ENCODE results near the gene TDRD12.

Gene TDRD12

DNA sequence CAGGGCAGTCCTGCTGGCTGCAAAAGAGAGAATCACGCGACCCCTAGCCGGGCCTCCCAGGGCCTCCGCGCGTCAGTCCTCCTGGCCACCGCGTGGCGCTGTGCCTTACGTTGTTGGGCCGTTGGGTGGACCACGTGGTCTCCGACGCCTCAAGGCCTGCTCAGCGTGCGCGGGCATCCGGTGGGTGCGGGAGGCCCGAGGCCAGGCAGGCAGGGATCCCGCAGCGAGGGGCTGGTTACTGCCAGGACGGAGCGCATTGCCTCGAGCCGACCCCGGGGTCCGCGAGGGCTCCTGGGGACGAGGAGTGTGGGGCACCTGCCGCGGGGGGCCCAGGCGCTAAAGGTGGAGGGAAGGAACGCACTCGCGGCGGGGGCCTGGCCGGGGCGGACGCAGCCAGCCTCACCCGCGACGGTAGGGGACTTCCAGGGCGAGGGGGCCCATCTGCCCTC is at the start of gene TDRD12:
Gene TDRD12 (plus strand): TSS at position 157 of the 449 bp plus-strand sequence. CDS start 306 bp downstream, outside the sequence.
- DNase-seq (ENCODE audit: low read depth): no peak

DNA sequence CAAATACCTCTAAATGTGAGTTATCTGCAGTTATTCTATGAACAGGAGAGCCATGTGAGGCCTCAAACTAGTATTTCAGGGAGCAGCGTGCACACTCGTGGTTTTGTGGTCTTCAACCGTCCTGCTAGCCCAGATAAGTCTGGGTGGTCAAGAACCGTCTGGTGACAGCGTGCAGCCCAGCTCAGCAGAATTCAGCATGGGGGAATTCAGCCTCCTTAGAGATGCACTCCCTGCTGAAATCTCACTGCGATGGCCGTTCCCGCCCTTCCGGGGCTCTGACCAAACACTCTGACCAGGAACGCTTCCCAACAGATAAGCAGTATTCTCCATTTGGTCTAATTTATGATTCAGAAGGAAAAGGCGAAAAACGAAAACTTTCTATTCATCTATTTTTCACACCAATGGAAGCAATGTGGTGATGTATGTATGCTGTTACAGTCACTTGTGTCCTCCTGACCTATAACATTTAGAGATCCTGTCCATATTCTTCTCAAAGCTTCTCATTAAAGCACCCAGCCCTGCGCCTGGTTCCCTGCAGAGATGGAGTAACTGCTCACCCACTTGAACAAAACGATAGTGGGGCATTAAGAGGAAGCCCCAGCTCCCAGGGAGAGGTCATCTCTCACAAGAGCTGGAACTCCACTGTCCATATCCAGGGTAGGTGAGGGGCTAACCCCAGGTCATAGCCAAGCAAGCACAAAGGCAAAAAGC is 47.5 kb upstream of the TDRD12 start:
- DNase-seq (ENCODE audit: low read depth): no peak

DNA sequence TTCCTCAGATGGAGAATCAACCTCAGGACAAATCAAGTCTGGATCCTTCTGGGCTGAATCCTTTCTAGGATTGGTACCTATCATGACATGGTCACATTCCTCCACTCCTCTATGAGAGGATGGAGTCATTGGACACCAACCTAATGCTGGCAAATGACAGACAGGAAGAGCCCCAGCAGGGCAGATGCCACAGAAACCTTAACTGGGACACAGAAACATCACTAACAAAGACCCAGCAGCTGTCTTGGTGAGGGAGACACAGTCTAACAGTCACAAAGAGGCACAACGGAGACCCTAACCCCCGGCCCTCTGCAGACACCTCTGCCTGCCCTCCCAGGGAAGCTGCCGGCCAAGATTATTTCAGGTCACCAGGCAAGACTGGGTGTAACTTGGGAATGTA is 46.7 kb upstream of the TDRD12 start:
- no peak for DNase-seq (ENCODE audit: low read depth)

DNA sequence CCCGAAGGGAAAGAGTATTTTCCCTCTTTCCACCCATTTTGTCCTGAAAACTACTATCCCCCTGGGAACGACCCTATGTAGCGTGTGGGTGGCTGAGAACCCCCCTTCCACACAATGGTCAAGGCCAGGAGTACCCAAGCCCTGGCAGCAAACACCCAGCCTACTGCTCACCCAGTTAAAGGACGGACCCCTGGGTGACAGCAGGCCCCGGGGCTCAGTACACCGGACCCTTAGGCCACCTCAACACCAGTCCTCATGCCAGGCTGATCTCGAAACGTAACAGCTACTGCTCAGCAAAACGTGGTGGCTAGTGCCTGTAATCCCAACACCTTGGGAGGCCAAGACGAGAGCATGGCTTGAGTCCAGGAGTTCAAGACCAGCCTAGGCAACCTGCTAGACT is 46.0 kb upstream of the TDRD12 start:
- DNase-seq (ENCODE audit: low read depth): no peak

DNA sequence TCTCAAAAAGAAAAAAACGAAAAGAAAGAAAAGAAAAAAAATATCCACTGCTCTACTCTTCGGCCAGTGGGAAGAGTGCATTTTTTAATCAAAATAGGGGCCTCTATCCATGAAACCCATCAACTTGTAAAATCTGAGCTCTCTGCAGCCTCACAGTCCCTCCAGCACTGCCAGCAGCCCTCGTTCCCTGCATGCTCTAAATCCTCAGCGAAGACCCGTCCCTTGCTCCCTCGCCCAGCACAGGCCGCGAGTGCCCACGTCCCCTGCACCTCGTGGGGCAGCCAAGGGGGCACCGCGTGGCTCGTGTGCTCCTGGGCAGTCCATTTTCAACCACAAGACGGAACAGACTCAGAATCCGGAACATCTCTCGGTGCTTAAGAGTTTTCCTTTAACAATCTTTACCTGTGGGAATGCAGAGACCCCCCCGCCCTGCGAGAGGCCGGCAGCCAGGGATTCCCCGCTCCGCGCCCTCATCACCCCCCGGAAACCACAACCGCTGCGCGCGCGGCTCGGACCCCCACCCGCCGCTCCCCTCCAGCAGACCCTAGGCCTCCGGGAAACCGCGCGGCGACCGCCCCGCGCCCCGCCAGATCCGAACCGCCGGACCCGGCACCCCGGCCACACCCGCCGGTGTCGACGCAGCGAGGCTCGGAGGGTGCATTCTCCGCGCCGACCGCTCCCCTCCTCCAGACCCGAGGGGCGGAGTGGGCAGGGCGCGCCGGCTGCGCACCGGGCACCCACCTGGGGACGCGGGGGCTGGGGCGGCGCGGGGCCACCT is 45.2 kb upstream of the TDRD12 start:
- DNase-seq (ENCODE audit: low read depth): peak; percentile 5

DNA sequence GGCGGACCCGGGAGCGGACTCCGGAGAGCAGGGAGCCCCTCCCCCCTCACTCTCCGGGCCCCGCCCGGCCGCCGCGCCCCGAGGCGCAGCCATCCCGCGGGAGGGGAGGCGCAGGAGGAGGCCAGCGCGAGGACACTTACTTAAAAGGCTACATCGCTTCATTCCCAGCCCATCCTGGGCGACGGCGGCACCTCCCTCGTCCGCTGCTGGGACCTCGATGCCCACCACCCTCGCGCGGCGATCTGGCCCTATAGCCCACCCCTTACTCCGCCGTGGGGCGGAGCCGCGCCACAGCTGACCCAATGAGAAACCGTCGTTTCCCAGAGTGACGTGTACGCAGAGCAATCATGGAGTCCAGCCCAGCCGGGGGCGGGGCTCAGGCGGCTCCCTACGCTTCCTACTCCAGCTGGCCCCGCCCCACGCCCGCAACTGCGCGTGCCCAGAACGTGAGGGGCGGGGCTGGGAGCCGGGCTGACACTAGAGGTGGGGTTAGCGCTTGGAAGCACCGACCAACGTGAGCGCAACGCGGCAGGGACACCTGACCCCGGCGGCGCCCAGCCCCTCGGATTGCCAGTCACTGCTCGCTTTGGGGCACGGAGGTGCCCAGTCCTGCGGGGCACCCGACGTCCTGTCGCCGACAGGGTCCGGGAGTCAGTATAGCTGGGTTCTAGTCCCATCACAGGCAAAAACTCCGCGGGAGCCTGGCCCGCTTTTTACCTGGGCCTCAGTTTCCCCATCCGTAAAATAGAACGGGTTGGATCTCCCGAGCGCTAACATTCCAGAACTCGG is 44.4 kb upstream of the TDRD12 start, which contains the start of gene ANKRD27:
Gene ANKRD27 (minus strand): TSS at position 250 of the 789 bp plus-strand sequence. CDS start 16,165 bp downstream, outside the sequence.
- DNase-seq (ENCODE audit: low read depth): peak; percentile 98

DNA sequence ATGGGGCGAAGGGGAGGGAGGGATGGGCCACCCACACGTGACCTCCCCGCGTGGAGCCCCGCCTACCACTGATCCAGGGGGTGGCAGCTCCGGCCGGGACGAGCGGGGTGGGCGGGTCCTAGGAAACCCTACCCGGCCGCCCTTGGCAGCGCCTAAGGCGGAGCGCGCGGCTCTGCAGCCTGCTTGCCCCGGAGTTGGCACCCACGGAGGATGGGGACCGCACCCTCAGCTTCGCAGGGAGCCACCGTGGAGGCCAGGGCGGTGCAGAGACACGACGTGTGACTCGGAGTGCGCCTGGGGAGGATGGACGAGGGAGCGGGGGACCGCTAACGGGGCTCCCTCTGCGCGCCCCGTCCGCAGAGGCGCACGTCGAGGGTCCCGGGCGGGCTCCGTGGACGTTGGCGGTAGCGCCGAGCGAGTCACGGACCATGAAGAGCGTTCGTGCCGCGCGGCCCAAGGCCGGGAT is 43.8 kb upstream of the TDRD12 start, which contains the start of gene RGS9BP:
Gene RGS9BP (plus strand): TSS at position 129 of the 466 bp plus-strand sequence. CDS start 416 bp downstream, outside the sequence.
- peak; percentile 46 for DNase-seq (ENCODE audit: low read depth)

GRCh38 chr19:32676186-32676894 is 43.2 kb upstream of the TDRD12 start:
- no peak for DNase-seq (ENCODE audit: low read depth)

- no peak for DNase-seq (ENCODE audit: low read depth)
Measured at GRCh38 chr19:32676895-32677359, 42.6 kb upstream of the TDRD12 start.

GRCh38 chr19:32677657-32678056 is 41.9 kb upstream of the TDRD12 start:
- no peak for DNase-seq (ENCODE audit: low read depth)

GRCh38 chr19:32680986-32681385 is 38.6 kb upstream of the TDRD12 start:
- DNase-seq (ENCODE audit: low read depth): no peak

- no peak for DNase-seq (ENCODE audit: low read depth)
Measured at GRCh38 chr19:32682317-32682716, 37.2 kb upstream of the TDRD12 start.

DNA sequence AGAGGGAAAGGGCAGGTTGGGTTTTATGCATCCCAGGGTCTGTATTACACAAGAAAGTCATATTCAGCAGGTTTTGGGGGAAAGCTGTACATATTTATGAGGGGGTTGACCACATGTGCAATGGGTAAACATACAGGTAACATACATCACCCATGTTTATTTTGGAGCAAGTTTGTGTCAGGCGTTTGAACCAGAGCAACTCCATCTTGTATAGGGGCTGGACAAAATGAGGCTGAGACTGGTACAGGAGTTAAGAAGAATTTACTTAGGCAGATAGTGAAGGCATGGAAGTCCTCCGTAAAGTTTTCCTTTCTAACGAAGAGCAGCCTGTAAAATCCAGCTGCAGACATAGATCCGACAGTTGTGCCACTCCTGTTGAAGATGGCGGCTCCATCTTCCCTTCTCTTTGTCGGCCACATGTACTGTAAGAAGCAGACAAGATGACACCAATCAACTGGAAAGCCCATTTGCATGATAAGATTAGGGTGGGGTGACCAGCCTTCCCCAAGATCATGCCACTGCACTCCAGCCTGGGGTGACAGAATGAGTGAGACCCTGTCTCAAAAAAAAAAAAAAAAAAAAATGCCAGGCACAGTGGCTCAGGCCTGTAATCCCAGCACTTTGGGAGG is 32.6 kb upstream of the TDRD12 start:
- DNase-seq (ENCODE audit: low read depth): no peak

DNA sequence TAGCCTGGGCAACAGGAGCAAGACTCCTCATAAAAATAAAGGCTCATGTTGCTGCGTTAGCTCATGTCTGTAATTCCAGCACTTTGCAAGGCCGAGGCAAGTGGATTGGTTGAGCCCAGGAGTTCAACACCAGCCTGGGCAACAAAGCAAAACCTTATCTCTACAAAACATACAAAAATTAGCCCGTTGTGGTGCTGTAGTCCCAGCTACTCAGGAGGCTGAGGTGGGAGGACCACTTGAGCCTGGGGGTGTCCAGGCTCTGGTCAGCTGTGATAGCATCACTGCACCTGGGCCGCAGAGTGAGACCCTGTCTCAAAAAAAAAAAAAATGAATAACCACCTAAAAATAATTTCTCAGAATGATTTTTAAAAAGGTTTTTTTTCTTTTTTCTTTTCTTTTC is 31.9 kb upstream of the TDRD12 start:
- DNase-seq (ENCODE audit: low read depth): no peak

DNA sequence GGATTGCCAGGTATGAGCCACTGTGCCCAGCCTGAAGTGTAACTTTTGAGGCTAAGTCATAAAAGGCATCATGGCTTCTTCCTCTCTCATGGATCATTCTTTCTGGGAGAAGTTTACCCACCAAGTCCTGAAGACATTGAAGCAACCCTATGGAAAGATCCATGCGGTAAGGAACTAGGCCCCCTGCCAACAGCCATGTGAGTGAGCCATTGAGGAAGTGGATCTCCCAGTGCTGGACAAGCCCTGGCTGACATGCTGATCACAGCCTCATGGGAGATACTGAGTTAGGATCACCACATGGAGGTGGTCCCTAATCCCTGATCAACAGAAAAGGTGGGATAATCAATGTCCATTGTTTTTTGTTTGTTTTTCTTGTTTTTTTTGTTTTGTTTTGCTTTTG is 31.3 kb upstream of the TDRD12 start:
- DNase-seq (ENCODE audit: low read depth): no peak

GRCh38 chr19:32691291-32691951 is 28.1 kb upstream of the TDRD12 start, which contains the start of gene NUDT19:
Gene NUDT19 (plus strand): TSS chr19:32691821. CDS start chr19:32691961, 140 bp downstream.
- peak; percentile 61 for DNase-seq (ENCODE audit: low read depth)

DNA sequence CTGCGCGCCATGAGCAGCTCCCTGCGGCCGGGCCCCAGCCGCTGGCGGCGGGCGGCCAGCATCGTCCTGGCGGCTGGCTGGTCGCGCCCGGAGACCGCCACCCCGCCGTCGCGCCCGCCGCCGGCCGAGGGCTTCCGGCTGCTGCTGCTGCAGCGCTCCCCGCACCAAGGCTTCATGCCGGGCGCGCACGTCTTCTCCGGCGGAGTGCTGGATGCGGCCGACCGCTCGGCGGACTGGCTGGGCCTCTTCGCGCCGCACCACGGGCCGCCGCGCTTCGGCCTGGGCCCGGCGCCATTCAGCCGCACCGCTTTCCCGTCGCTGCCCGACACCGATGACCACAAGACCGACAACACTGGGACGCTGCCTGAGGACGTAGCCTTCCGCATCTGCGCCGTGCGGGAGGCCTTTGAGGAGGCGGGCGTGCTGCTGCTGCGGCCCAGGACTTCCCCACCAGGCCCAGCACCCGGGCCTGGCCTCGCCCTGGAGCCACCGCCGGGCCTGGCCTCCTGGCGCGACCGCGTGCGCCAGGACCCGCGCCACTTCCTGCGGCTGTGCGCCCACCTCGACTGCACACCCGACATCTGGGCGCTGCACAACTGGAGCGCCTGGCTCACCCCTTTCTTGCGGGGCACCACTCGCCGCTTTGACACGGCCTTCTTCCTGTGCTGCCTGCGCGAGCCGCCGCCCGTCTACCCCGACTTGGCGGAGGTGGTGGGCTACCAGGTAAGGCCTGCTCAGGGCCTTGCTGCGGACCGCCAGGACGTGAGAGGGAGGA is 27.4 kb upstream of the TDRD12 start:
- DNase-seq (ENCODE audit: low read depth): peak; percentile 17

- no peak for DNase-seq (ENCODE audit: low read depth)
Measured at GRCh38 chr19:32692727-32693061, 26.9 kb upstream of the TDRD12 start.

All from activated T-helper 1 cell treated with Interleukin-2 at 50 U/mL for 16 hours (primary cell).